ENCODE data around the gene C19orf33.
"Not testable (repeated sequence)": the region's sequence is repeated elsewhere in the genome, so short reads cannot be mapped to it uniquely, and the experiment has no call there.

The C19orf33 gene
- total RNA-seq: 0 reads per million in 18 experiments

- DNase-seq: no peak
Measured at GRCh38 chr19:38303517-38304351, at the start of gene C19orf33. Gene C19orf33 (plus strand): TSS chr19:38304251. CDS start chr19:38304262, 11 bp downstream.

- DNase-seq: peak in 1 of 2 donors; percentile 19
Measured at GRCh38 chr19:38255383-38256014, 48.6 kb upstream of the C19orf33 start.

GRCh38 chr19:38261942-38262341 is 42.1 kb upstream of the C19orf33 start:
- DNase-seq: not testable (repeated sequence)

- no peak for DNase-seq
Measured at GRCh38 chr19:38262585-38263268, 41.3 kb upstream of the C19orf33 start.

GRCh38 chr19:38263689-38264485 is 40.2 kb upstream of the C19orf33 start:
- peak; percentile 88 to 89 for DNase-seq

GRCh38 chr19:38264486-38265212 is 39.4 kb upstream of the C19orf33 start, which contains the start of gene SPINT2:
Gene SPINT2 (plus strand): TSS chr19:38264573. CDS start chr19:38264893, 320 bp downstream.
- peak in 1 of 2 donors; percentile 19 for DNase-seq

- peak; percentile 39 to 64 for DNase-seq
Measured at GRCh38 chr19:38265213-38265861, 38.7 kb upstream of the C19orf33 start.

- DNase-seq: no peak
Measured at GRCh38 chr19:38265921-38266429, 38.1 kb upstream of the C19orf33 start.

GRCh38 chr19:38266981-38267597 is 37.0 kb upstream of the C19orf33 start:
- no peak for DNase-seq

- no peak for DNase-seq
Measured at GRCh38 chr19:38267761-38268483, 36.1 kb upstream of the C19orf33 start.

GRCh38 chr19:38268539-38268938 is 35.5 kb upstream of the C19orf33 start:
- no peak for DNase-seq

- no peak for DNase-seq
Measured at GRCh38 chr19:38270587-38271167, 33.4 kb upstream of the C19orf33 start.

GRCh38 chr19:38273499-38273898 is 30.6 kb upstream of the C19orf33 start:
- no peak for DNase-seq

GRCh38 chr19:38274739-38275138 is 29.3 kb upstream of the C19orf33 start:
- peak in 1 of 2 donors; percentile 43 for DNase-seq

GRCh38 chr19:38276942-38277517 is 27.0 kb upstream of the C19orf33 start:
- DNase-seq: no peak

GRCh38 chr19:38277549-38277948 is 26.5 kb upstream of the C19orf33 start:
- no peak for DNase-seq

GRCh38 chr19:38277969-38278680 is 25.9 kb upstream of the C19orf33 start:
- no peak for DNase-seq

- DNase-seq: no peak
Measured at GRCh38 chr19:38278751-38279150, 25.3 kb upstream of the C19orf33 start.
